CD4-positive, alpha-beta T cell treated with Interleukin-17A for 1 hour (primary cell): ENCODE results near the gene LRIG1.
A peak's percentile ranks its signal among the peaks of the same experiment; 100 is the strongest.

Experiments used
- DNase-seq: peaks from one replicate; pipeline ENCODE4 v3.0.0-alpha.2; 2020

Gene LRIG1

GRCh38 chr3:66504850-66505641, 4.2 kb upstream of the LRIG1 start:
- no peak for DNase-seq

- no peak for DNase-seq
These were observed 2.2 kb upstream of the LRIG1 start for GRCh38 chr3:66502981-66503380.

- DNase-seq, result no peak
These were observed 1.5 kb upstream of the LRIG1 start for GRCh38 chr3:66502245-66502874.

- DNase-seq, result no peak
These were observed 842 bp upstream of the LRIG1 start for GRCh38 chr3:66501483-66502244.

GRCh38 chr3:66499881-66500575, 794 bp downstream of the LRIG1 start:
- peak; percentile 42 for DNase-seq

- DNase-seq, result no peak
These were observed 1.9 kb downstream of the LRIG1 start for GRCh38 chr3:66498687-66499621.

- DNase-seq, result no peak
These were observed 2.7 kb downstream of the LRIG1 start for GRCh38 chr3:66497985-66498671.

- DNase-seq, result peak; percentile 55
These were observed 3.4 kb downstream of the LRIG1 start for GRCh38 chr3:66497288-66497984.

- peak; percentile 54 for DNase-seq
These were observed 4.1 kb downstream of the LRIG1 start for GRCh38 chr3:66496746-66497145.

- no peak for DNase-seq
These were observed 4.5 kb downstream of the LRIG1 start for GRCh38 chr3:66496301-66496700.

GRCh38 chr3:66495668-66496045, 5.2 kb downstream of the LRIG1 start:
- DNase-seq, result no peak

GRCh38 chr3:66494959-66495667, 5.7 kb downstream of the LRIG1 start:
- no peak for DNase-seq

- DNase-seq, result no peak
These were observed 7.2 kb downstream of the LRIG1 start for GRCh38 chr3:66493458-66494099.

- no peak for DNase-seq
These were observed 8.2 kb downstream of the LRIG1 start for GRCh38 chr3:66492672-66493071.

GRCh38 chr3:66492071-66492470, 8.8 kb downstream of the LRIG1 start:
- no peak for DNase-seq

- DNase-seq, result no peak
These were observed 9.8 kb downstream of the LRIG1 start for GRCh38 chr3:66490984-66491383.

- DNase-seq, result peak; percentile 42
These were observed 10.6 kb downstream of the LRIG1 start for GRCh38 chr3:66490214-66490613.

GRCh38 chr3:66489581-66489980, 11.2 kb downstream of the LRIG1 start:
- no peak for DNase-seq

- no peak for DNase-seq
These were observed 11.7 kb downstream of the LRIG1 start for GRCh38 chr3:66489115-66489514.

GRCh38 chr3:66488492-66488891, 12.3 kb downstream of the LRIG1 start:
- no peak for DNase-seq
